ENCODE data around the gene NCOA5.
A peak's percentile ranks its signal among the peaks of the same experiment; 100 is the strongest.

Gene NCOA5

DNA sequence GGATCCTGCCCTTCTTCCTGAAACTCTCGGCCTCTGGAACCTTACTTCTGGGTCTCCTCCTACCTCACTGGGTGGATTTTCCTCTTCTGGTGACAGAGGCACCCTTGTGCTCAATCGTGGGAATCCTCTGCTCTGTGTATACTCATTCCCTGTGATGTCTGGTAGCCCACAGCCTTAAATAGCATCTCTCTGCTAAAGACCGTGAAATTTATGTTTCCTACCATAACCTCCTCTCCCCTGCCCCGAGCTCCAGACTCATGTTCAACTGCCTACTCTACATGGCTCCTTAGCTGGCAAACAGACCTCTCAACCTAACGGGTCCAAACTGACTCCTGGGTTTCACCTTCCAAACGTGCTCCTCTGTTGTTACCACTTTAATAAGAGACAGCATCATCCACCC is 71.2 kb downstream of the NCOA5 start:
- DNase-seq, result no peak

DNA sequence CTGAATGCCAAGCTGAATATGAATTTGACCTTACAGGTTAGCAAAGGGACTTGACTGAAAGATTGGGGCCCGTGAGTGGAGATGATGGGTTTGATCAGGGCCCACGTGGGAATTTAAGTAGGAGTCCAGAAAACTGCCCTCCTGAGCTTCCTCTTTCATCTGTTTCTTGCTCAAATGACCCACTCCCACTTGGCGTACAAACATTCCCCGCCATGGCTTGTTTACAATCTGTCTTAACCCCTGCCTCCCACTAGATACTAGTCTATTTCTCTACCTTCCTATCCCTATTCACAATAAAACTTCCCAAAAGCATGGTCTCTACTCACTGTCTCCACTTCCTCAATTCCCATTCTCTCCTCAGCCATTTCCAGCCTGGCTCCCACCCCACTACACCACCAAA is 71.7 kb downstream of the NCOA5 start:
- DNase-seq, result no peak

DNA sequence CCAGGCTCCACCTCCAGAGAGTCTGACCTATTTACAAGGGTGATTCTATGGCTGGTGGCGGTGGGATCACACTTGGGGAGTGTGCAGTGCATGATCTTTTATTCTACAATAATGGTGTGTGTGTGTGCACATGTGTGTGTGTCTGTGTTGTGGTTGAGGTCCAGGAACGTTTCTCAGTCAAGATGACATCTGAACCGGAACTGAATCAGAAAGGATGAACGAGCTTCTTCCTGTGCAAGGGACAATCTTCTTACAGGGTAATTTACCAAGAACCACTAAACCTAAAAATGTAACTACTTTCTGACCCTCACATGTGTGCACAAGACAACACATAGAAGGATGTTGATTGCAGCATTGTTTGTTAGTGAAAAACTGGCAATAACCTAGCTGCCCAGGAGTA is 72.5 kb downstream of the NCOA5 start:
- DNase-seq, result no peak

DNA sequence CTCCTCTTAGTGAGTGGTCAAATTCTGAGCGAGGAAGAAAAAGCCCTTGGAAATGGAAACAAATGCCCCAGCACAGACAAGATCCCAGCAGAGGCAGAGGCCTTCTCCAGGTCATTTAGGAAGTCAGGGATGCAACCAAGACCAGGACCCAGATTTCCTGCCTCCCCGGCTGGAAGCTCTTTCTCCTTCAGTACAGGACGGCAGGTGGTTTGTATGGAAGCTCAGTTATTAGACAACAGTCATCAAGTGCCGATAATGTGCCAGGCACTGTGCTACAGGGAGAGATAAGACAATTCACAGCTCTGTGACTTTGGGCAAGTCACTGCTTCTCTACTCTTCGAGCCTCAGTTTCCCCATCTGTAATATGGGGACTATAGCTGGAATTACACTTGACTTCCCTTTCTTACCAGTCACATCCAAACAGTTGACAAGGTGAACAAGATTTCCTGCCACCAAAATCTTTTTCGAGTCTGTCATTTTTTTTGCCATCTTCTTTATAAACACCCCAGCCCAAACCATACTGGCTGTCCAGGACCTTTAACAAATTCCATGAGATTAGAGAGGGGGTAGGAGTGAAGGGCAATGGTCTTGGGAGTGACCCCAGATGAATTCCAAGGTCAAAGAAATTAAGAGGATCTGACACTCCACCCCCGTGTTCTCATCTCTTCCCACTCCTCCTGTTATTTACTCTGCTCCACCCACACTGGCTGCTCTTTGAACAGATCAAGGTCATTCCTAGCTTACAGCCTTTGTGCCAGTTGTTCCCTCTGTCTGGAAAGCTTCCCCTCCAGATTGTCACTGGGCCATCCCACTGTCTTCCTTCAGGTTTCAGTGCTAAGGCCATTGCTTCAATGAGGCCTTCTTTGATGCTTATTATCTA is 75.0 kb downstream of the NCOA5 start:
- DNase-seq, result no peak

DNA sequence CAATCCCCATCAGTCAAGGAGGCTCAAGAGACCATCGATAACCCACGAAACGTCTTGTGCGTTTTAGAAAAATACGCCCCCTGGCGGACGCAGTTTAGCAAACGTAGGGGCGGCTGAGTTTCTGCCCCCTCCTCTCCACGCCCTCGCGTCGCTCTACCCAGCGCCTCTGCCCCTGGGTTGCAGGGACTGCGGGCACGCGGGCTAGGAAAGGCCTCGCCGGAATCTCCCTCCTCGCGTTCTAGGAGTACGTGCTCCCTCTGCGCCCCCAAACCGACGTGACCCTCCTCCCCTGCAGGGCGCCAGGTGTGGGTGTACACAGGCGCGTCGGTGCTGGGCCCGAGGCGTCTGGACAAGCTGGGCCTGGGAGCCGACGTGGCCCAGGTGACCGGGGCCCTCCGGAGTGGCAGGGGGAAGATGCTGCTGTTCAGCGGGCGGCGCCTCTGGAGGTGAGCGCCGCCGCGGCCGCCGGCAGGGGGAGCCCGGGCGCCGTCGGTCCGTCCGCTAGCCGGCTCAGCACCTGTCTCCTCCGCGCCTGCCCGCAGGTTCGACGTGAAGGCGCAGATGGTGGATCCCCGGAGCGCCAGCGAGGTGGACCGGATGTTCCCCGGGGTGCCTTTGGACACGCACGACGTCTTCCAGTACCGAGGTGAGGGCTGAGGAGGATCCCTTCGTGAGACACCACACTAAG is 75.8 kb downstream of the NCOA5 start:
- peak in 8 of 51 donors; percentile 5 to 51 (median 16) for DNase-seq

DNA sequence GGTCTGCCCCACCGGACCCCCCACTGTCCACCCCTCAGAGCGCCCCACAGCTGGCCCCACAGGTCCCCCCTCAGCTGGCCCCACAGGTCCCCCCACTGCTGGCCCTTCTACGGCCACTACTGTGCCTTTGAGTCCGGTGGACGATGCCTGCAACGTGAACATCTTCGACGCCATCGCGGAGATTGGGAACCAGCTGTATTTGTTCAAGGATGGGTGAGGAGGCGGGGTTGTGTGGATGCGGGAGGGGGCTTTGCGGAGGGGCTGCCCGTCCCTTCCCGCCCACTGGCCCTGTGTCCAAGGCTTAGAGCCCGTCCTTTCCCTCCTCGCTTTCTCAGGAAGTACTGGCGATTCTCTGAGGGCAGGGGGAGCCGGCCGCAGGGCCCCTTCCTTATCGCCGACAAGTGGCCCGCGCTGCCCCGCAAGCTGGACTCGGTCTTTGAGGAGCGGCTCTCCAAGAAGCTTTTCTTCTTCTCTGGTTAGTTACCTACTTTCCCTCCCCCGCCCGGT is 76.4 kb downstream of the NCOA5 start:
- DNase-seq, result no peak

DNA sequence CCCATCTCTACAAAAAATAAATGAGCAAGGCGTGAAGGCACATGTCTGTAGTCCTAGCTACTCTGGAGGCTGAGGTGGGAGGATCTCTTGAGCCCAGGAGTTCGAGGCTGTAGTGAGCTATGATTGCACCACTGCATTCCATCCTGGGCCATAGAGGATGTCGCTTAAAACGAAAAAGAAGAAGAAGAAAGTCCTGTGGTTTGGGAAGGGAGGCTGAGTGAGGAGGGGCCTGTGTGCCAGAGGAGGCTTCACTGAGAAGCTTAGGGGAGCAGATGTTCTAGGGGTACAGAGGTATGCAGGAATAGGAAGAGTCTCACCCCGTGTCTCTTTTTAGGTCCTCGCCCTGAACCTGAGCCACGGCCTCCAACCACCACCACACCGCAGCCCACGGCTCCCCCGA is 76.8 kb downstream of the NCOA5 start:
- no peak for DNase-seq

DNA sequence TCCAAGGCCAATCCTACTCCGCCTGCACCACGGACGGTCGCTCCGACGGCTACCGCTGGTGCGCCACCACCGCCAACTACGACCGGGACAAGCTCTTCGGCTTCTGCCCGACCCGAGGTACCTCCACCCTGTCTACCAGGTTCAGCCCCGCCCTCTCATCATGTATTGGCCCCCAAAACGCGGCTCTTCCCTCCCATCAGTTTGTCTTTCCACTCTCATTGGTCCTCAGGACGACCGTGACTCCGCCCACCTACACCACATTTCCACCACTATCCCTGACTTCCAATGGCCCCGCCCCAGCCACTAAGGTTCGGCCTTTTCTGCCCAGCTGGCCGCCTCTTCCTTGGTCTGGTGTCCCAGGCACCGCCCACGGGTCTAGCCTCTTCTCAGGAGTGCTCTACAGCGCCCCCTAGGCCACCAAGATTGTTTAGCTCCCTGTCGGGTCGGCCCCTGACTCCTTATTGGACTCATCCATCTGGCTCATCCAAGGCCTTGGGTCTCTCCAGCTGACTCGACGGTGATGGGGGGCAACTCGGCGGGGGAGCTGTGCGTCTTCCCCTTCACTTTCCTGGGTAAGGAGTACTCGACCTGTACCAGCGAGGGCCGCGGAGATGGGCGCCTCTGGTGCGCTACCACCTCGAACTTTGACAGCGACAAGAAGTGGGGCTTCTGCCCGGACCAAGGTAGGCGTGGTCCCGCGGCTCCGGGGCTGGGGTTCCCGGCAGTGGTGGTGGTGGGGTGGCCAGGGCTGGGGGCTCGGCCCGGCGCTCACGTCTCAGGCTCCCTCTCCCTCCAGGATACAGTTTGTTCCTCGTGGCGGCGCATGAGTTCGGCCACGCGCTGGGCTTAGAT is 77.9 kb downstream of the NCOA5 start:
- peak in 1 of 51 donors; percentile 10 for DNase-seq

Measured in hypothalamus (tissue), 51 donors.